Bronchial epithelial cell (primary cell): Measurements from ENCODE around the gene PPP1R12B. TPM values are rescaled to one million over a fixed set of nuclear protein-coding genes. Genes with fewer than 3 reads are reported as not detected.

Source experiments
- DNase-seq: peaks from one replicate; pipeline ENCODE4 v3.0.0-alpha.2; 2010; ENCODE audit warnings: low read depth
- FAIRE-seq: peaks from 2 replicates; lab custom pipeline; 2011; peaks lifted over from hg19 to GRCh38; lab: Jason Lieb, UNC
- H3K27me3 ChIP-seq: 2 replicates; pipeline ENCODE4 v1.5.1; 2011; ENCODE audit warnings: low read length; ENCODE audit not compliant: control insufficient read depth, insufficient read depth
- H3K36me3 ChIP-seq: 2 replicates; pipeline ENCODE4 v1.5.1; 2011; ENCODE audit warnings: low read length; ENCODE audit not compliant: control insufficient read depth, insufficient read depth
- H3K4me3 ChIP-seq: 2 replicates; pipeline ENCODE4 v1.5.1; 2011; ENCODE audit warnings: mild to moderate bottlenecking, low read depth, low read length, control low read depth
- CTCF ChIP-seq: IDR thresholded peaks from 2 replicates; pipeline ENCODE4 v1.5.1; 2011; ENCODE audit warnings: mild to moderate bottlenecking, moderate library complexity, low read length, control low read depth, inconsistent platforms; ENCODE audit not compliant: insufficient read depth, severe bottlenecking
- total RNA-seq: library from RNA; depleted of rRNA; stranded (reverse); fragments of >200 nt; gene quantifications from 2 replicates; pipeline ENCODE4 v1.2.1, GENCODE V29; 2014

The PPP1R12B gene
- total RNA-seq, 1 donor from 2014 or later: 8.7 TPM

- Histone ChIP-seq H3K36me3 (no peaks in the 10 kb centered on the region), H3K27me3 (no peaks in the 10 kb centered on the region), H3K4me3 (no peak overlapping the region)
- FAIRE-seq (peak; percentile 47), DNase-seq (peak; percentile 100)
- TF ChIP-seq CTCF: no peak
These were observed 240.9 kb downstream of the PPP1R12B start for GRCh38 chr1:202589190-202589930.

GRCh38 chr1:202590126-202590525 lies 241.6 kb downstream of the PPP1R12B start:
- DNase-seq (no peak), FAIRE-seq (no peak)
- H3K27me3 ChIP-seq: no peaks in the 10 kb centered on the region
- H3K4me3 ChIP-seq: no peak overlapping the region
- no peak for TF ChIP-seq CTCF
- H3K36me3 ChIP-seq: no peaks in the 10 kb centered on the region

GRCh38 chr1:202590975-202591411 lies 242.5 kb downstream of the PPP1R12B start:
- no peak overlapping the region for H3K4me3 ChIP-seq
- no peak for TF ChIP-seq CTCF
- H3K27me3 ChIP-seq: no peaks in the 10 kb centered on the region
- no peaks in the 10 kb centered on the region for H3K36me3 ChIP-seq
- peak; percentile 82 for DNase-seq
- no peak for FAIRE-seq

DNA sequence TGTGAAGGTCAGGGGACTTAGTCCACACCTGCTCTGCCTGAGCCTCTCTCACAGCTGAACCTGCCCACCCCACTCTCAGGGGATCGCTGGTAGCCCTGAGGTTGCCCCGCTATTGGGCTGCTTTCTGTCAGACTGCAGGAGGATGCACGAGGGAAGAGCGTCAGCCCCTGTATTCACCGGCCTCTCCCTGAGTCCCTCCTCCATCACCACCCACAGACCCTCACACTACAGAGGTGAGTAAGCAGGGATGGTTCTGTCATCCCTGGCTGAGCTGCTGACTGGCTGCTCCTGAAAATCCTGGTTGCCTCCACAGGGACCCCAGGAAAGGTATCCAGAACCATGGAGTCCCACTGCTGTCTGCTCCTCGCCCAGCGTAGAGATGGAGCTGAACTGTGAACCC lies 243.0 kb downstream of the PPP1R12B start:
- Histone ChIP-seq H3K36me3 (no peaks in the 10 kb centered on the region), H3K27me3 (no peaks in the 10 kb centered on the region), H3K4me3 (no peak overlapping the region)
- TF ChIP-seq CTCF: no peak
- FAIRE-seq (no peak), DNase-seq (no peak)

GRCh38 chr1:202592146-202592545 lies 243.6 kb downstream of the PPP1R12B start:
- DNase-seq: peak; percentile 52
- Histone ChIP-seq H3K27me3 (no peaks in the 10 kb centered on the region), H3K4me3 (no peak overlapping the region), H3K36me3 (no peaks in the 10 kb centered on the region)
- FAIRE-seq: no peak
- no peak for TF ChIP-seq CTCF
